KOPT-K1 (cell line): ENCODE results near the gene MBLAC1.

ENCODE experiments used
- H3K27ac ChIP-seq: fragments of 200-600 bp; sonication (generic); 2 replicates; pipeline ENCODE4 v1.5.1; 2016; ENCODE audit warnings: antibody characterized with exemption, mild to moderate bottlenecking, low read depth, low read length; ENCODE audit not compliant: poor library complexity, severe bottlenecking
- H3K36me3 ChIP-seq: fragments of 200-600 bp; sonication (generic); 2 replicates; pipeline ENCODE4 v1.5.1; 2017; ENCODE audit warnings: antibody characterized with exemption, mild to moderate bottlenecking, low read length, moderate library complexity; ENCODE audit not compliant: insufficient read depth
- H3K9me3 ChIP-seq: fragments of 200-600 bp; sonication (generic); 2 replicates; pipeline ENCODE4 v1.5.1; 2017; ENCODE audit warnings: antibody characterized with exemption, low read length, mild to moderate bottlenecking; ENCODE audit not compliant: insufficient read depth, poor library complexity, severe bottlenecking

Gene MBLAC1

GRCh38 chr7:100107125-100107737 is 19.5 kb upstream of the MBLAC1 start:
- Histone ChIP-seq H3K9me3 (no peaks in the 10 kb centered on the region), H3K27ac (no peak overlapping the region), H3K36me3 (peaks cover 89% of the 10 kb centered on the region)

DNA sequence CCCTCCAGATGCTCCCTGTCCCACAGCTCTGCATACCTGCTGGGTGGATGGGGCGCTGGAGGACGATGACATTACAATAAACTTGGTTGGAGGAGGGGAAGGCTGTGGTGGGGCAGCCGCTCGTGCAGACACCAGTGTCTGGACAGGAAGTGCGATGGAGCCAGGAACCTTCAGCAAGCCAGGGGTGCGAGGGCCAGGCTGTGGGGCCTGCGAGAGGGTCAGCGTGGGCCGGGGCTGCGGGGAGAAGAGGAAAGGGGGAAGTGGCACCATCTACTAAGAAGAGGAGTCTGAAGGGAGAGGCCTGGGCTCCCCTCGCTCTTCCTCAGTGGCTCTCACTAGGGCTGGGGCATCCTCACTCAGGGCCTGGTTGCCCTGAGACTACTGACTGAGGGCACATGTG is 18.9 kb upstream of the MBLAC1 start:
- H3K9me3 ChIP-seq: no peaks in the 10 kb centered on the region
- H3K27ac ChIP-seq: no peak overlapping the region
- peaks cover 96% of the 10 kb centered on the region for H3K36me3 ChIP-seq

GRCh38 chr7:100109521-100110163 is 17.1 kb upstream of the MBLAC1 start:
- Histone ChIP-seq H3K36me3 (peaks cover 99% of the 10 kb centered on the region), H3K27ac (no peak overlapping the region), H3K9me3 (no peaks in the 10 kb centered on the region)

DNA sequence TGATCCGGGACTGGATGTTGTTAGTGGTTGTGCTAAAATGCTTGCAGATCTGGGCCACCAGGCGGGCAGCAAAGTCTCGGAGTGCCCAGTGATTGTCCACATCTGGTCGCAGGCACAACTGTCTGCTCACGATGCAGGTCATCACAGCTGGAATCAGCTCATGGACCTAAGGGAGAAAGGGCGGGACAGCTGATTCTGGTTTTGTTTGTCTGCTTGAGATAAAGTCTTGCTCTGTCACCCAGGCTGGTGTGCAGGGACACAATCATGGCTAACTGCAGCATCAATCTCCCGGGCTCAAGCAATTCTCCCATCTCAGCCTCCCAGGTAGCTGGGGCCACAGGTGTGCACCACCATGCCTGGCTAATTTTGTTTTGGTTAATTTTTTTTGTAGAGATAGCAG is 15.6 kb upstream of the MBLAC1 start:
- H3K36me3 ChIP-seq: peaks cover 97% of the 10 kb centered on the region

DNA sequence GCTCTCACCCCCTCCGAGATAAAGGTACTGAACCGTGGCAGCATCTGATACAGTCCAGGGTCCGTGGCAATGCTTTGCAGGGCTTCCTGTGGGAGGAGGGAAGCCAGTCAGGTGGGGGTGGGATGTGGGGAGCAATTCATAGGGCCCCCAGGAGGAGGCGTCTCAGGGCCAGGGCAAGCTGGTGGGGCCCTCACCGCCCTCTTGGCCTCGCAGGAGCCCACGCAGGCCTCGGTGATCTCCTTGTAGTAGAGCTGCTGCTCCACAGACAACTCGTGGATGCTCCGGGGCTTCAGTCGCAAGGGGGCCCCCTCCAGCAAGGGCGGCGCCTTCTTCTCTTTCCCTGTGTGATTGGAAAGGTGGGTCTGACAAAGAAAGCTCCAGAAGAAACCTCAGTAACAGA is 14.9 kb upstream of the MBLAC1 start:
- H3K36me3 ChIP-seq: peaks cover 90% of the 10 kb centered on the region
- no peak overlapping the region for H3K27ac ChIP-seq
- H3K9me3 ChIP-seq: no peaks in the 10 kb centered on the region

More for the DNA sequence above, 15.6 kb upstream of the MBLAC1 start:
- H3K9me3 ChIP-seq: no peaks in the 10 kb centered on the region
- no peak overlapping the region for H3K27ac ChIP-seq

- Histone ChIP-seq H3K9me3 (no peaks in the 10 kb centered on the region), H3K27ac (no peak overlapping the region), H3K36me3 (peaks cover 60% of the 10 kb centered on the region)
Observed at GRCh38 chr7:100115026-100115425, 11.7 kb upstream of the MBLAC1 start.

DNA sequence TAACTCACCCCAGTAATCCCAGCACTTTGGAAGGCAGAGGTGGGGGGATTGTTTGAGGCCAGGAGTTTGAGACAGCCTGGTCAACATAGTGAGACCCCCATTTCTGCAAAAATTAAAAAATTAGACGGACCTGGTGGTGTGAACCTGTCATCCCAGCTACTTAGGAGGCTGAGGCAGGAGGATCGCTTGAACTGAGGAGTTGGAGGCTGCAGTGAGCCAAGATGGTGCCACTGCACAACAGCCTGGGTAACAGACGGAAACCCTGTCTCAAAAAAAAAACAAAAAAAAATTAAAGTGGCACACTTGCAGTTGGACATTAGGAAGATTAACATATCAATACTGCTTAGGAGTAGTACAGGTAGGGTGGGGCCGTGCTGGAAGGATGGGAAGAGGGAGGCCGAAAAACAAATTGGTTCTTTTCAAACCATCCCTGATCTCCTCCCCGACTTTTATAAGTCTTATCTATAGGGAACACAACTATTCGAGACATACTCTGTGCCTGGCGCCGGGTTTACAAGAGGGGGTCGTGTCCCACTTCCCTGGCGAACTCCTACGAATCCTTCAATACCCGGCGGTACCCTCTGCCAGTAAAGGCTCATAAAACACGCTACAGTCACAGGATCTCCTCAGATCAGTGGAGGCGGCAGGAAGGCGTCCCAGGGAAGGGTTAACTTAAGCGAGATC is 8.2 kb upstream of the MBLAC1 start:
- H3K9me3 ChIP-seq: no peaks in the 10 kb centered on the region
- H3K27ac ChIP-seq: peak overlapping the region; percentile 66
- H3K36me3 ChIP-seq: peaks cover 25% of the 10 kb centered on the region

DNA sequence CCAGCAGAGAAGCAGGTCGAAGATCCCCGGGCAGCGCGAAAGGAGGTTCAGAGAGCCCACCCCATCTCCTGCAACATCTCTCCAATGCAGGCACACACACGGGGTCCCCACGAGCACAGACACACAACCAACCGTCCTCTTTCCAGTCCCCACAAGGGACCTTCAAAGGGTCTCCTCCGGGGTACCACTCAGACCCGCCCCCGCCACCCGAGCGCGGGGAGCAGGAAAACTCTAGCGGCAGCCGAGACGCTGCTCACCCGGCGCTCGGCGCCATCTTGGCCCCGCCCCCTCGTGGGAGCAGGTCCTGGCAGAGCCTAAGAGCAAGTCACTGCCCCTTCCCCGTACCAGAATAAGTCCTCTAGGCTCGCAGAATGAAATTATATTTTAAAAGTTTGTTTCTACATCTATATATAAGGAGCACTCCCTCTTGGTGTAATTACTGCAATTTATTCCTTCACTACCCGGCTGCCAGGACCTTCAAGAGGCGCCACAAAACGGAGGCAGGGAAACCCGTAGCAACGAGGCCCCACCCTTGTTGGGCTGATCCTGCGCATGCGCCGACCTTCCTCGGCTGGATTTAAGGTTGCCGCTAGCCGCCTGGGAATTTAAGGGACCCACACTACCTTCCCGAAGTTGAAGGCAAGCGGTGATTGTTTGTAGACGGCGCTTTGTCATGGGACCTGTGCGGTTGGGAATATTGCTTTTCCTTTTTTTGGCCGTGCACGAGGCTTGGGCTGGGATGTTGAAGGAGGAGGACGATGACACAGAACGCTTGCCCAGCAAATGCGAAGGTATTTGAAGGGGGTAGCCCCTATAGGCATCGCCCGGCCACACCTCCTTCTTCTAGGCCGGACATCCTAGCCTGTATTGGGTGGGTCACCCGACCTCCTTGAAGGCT is 7.4 kb upstream of the MBLAC1 start, which contains the start of the genes CNPY4 and TAF6:
Gene CNPY4, plus strand, starts transcription at position 563 of the 898 bp plus-strand sequence. Its CDS starts 111 bp downstream, at position 674.
Gene TAF6, minus strand, starts transcription at position 287 of the 898 bp plus-strand sequence. CDS start 5,149 bp downstream, outside the sequence.
- peak within 1 kb of the TSS; percentile 66 for H3K27ac ChIP-seq
- H3K9me3 ChIP-seq: no peaks in the 10 kb centered on the region
- peaks cover 22% of the 10 kb centered on the region; the same call in 1 of the 2 replicates for H3K36me3 ChIP-seq

DNA sequence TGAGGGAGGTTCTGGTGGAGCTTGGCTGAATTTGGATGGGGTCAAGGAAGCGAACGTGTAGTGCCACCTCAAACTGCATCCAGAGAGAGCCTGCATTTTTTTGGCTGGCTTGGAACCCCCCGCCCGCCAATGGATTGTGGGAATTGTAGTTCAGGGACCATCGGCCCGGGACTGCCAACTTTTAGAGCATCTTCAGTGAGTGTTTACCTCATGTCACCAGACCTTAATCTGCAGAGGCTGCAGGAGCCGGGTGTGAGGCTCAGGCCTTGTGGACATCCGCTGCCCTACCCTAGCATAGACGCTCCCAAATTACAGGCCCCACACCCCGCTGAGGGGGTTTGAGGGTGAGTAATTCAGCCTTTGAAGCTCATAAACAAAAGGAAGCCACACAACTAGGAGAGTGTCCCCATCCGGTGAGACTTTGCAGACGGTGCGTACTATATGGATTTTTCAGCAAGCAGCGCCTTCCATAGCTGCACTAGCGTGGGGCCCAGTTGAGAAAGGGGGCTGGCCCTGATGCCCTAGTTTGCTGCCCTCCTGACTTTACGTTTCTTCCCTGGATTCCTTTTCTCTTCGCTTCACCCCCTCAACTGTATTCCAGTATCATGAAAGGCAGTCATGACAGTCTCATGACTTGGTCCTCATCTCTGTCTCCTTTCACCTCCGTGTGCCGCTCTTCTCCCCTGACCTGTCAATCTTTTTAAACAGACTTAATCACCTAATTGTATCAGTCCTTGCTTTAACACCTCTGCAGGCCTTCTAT is 6.6 kb upstream of the MBLAC1 start:
- peaks cover 19% of the 10 kb centered on the region; the same call in 1 of the 2 replicates for H3K36me3 ChIP-seq

DNA sequence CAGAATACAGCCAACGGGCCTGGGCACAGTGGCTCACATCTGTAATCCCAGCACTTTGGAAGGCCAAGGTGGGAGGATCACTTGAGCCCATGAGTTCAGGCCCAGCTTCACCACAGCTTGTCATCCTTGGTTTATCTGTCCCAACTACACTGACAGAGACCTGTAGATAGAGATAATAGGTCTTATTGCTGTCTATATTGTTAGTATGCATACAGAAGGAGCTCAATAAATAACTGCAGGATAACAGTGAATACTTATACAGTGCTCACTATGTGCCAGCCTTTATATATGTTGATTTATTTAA is 6.1 kb upstream of the MBLAC1 start:
- H3K27ac ChIP-seq: peak overlapping the region; percentile 66
- no peaks in the 10 kb centered on the region for H3K9me3 ChIP-seq
- peaks cover 16% of the 10 kb centered on the region; the same call in 1 of the 2 replicates for H3K36me3 ChIP-seq

More for the DNA sequence above, 6.6 kb upstream of the MBLAC1 start:
- Histone ChIP-seq H3K27ac (peak overlapping the region; percentile 66), H3K9me3 (no peaks in the 10 kb centered on the region)

- H3K27ac ChIP-seq: no peak overlapping the region
Observed at GRCh38 chr7:100122067-100122466, 4.7 kb upstream of the MBLAC1 start.

DNA sequence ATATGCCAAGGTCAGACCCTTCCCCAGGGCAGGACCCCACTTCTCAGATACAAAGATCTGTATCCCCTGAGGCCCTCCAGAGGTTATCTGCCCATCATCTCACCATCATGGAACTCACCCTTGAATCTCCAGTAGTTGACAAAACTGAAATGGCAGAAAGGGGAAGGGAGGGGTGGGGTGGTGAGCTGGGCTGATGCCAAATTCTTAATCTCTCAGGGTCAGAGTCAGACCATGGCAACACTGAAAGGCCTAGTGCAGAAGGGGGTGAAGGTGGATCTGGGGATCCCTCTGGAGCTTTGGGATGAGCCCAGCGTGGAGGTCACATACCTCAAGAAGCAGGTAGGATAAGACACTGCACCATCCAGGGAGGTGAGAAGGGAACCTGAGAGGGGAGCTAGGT is 4.2 kb upstream of the MBLAC1 start:
- peaks cover 11% of the 10 kb centered on the region; the same call in 1 of the 2 replicates for H3K36me3 ChIP-seq
- no peaks in the 10 kb centered on the region for H3K9me3 ChIP-seq
- H3K27ac ChIP-seq: no peak overlapping the region

More at GRCh38 chr7:100122067-100122466, 4.7 kb upstream of the MBLAC1 start:
- peaks cover 11% of the 10 kb centered on the region; the same call in 1 of the 2 replicates for H3K36me3 ChIP-seq
- H3K9me3 ChIP-seq: no peaks in the 10 kb centered on the region

DNA sequence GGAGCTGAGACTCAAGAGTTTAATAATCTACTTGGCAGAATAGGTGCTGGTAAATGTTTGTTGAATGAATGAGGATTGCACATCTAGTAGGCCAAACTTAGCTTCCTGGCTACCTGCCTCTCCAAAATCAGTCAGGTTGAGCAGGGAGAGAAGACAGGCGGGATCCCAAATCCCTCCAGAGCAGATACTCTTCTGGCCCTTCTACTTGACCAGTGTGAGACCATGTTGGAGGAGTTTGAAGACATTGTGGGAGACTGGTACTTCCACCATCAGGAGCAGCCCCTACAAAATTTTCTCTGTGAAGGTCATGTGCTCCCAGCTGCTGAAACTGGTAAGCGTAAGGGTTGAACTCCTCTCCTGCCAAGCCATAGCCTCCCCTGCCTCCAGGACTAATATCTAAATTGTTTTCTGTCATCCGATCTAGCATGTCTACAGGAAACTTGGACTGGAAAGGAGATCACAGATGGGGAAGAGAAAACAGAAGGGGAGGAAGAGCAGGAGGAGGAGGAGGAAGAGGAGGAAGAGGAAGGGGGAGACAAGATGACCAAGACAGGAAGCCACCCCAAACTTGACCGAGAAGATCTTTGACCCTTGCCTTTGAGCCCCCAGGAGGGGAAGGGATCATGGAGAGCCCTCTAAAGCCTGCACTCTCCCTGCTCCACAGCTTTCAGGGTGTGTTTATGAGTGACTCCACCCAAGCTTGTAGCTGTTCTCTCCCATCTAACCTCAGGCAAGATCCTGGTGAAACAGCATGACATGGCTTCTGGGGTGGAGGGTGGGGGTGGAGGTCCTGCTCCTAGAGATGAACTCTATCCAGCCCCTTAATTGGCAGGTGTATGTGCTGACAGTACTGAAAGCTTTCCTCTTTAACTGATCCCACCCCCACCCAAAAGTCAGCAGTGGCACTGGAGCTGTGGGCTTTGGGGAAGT is 2.2 kb upstream of the MBLAC1 start:
- Histone ChIP-seq H3K36me3 (peaks cover 11% of the 10 kb centered on the region; the same call in 1 of the 2 replicates), H3K27ac (peak overlapping the region; percentile 1), H3K9me3 (no peaks in the 10 kb centered on the region)
